ENCODE results near the gene C11orf52.
A peak's percentile ranks its signal among the peaks of the same experiment; 100 is the strongest.

Gene C11orf52

DNA sequence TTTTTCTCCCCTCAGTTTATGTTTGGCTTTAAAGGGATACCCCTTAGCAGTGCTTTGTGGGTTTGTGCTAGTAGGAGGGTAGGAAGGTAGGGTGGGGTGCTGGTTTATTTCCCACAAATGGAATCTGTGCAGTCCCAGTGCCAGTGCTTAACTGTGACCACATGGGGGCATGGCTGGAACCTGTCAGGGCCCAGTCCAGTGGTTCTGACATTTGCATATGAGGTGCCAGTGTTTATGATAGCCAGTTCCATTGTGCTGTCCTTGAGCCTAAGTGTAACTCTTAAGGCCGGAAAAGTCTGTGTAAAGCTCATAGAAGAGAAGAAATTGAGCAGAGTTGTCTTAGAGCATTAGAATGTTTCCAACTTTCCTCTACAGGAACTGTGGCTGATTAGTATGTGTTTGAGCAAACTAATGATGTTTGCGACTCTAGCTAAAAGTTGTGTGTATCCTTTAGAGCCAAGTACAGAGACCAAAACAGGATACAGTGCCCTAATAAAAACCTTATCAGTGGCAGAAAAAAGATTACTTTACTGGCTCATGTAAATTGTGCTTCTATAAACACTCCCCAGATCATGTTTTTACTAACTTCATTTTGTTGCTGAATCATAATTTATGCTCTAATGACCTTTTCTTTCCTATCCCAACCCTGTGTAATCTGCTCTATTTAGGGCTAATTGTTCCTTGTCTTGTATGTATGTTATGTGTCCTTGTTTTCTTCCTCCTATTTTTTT lies 56.5 kb downstream of the C11orf52 start:
- DNase-seq: peak in 15 of 51 donors; percentile 11 to 46 (median 25)

GRCh38 chr11:111976119-111976766 lies 57.5 kb downstream of the C11orf52 start:
- peak in 5 of 51 donors; percentile 42 to 64 (median 49) for DNase-seq
